ENCODE results near the gene OPCML. TPM values are rescaled to one million over a fixed set of nuclear protein-coding genes. Genes with fewer than 3 reads are reported as not detected.

OPCML gene
- total RNA-seq, 1 donor from 2014 or later: 0.12 TPM

DNA sequence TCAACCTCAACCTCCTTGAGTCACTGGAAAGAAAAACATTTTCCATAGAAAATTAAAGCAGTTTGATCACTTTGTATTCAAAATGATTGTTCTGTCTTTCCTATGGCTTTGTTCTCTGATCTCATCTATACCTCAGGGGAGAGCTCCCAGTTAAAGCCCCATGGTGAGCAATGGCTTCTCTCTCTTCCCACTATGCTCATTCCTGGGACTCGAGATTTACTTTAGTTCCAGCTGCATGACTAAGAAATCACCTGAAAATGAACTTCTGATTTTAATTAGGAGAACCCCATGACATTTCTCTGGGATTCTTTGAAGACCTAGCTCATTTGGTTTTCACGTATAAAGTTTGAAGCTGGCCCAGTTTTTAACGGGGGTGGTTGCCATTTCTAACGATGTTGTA is 921.5 kb downstream of the OPCML start:
- ATAC-seq: no peak
- no peaks in the 10 kb centered on the region for H3K27me3 ChIP-seq (ENCODE audit: low read depth)
- H3K4me3 ChIP-seq: no peak overlapping the region
- intact Hi-C loops (cut with DNase I): no loop called here
- TF ChIP-seq, protein P1, sequence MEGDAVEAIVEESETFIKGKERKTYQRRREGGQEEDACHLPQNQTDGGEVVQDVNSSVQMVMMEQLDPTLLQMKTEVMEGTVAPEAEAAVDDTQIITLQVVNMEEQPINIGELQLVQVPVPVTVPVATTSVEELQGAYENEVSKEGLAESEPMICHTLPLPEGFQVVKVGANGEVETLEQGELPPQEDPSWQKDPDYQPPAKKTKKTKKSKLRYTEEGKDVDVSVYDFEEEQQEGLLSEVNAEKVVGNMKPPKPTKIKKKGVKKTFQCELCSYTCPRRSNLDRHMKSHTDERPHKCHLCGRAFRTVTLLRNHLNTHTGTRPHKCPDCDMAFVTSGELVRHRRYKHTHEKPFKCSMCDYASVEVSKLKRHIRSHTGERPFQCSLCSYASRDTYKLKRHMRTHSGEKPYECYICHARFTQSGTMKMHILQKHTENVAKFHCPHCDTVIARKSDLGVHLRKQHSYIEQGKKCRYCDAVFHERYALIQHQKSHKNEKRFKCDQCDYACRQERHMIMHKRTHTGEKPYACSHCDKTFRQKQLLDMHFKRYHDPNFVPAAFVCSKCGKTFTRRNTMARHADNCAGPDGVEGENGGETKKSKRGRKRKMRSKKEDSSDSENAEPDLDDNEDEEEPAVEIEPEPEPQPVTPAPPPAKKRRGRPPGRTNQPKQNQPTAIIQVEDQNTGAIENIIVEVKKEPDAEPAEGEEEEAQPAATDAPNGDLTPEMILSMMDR (IDR thresholded peaks at IDR 0.05): no peak
- H3K36me3 ChIP-seq: no peaks in the 10 kb centered on the region
- no peaks in the 10 kb centered on the region for H3K4me1 ChIP-seq
- H3K27ac ChIP-seq: no peak overlapping the region
- no peaks in the 10 kb centered on the region for H3K9me3 ChIP-seq
- no peak for DNase-seq

DNA sequence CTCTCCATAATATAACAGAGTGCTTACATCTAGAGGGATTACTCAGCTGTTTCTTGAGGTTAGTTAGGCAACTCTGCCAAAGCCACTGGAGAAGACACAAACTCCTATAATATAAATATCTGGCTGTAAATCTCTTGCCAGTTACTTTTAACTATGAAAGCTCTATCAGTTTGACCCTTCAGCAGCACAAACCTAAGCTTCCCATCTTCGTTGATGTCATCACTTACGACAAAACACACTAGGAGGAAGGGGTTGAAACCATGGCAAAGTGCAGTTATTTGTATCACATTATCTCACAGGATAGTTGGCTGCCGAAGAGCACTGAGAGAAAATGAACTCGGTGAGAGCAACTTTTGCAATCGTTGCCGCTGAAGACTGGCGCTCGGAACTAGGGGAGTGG is 922.1 kb downstream of the OPCML start:
- H3K9me3 ChIP-seq: no peaks in the 10 kb centered on the region
- no peaks in the 10 kb centered on the region for H3K36me3 ChIP-seq
- no peaks in the 10 kb centered on the region for H3K4me1 ChIP-seq
- H3K27me3 ChIP-seq (ENCODE audit: low read depth): no peaks in the 10 kb centered on the region
- no peak for DNase-seq
- intact Hi-C loops (cut with DNase I): no loop called here
- H3K4me3 ChIP-seq: no peak overlapping the region
- no peak overlapping the region for H3K27ac ChIP-seq
- TF ChIP-seq, protein P1 (IDR thresholded peaks at IDR 0.05): no peak
- ATAC-seq: no peak

DNA sequence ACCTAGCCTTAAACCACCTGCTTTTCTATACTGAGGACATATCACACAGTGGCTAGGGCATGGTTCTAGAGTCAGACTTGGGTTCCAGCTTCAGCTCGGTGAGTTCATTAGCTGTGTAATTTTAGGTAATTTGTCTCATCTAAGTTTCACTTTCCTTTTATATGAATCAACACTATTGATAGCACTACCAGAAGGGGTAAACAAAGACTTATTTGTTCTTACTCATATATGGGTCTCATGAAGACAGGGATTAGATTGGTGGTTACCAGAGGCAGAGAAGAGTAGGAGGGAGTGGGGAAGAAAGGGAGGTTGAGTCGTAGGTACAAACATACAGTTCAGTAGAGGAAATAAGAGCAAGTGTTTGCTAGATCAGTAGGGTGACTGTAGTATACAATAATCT is 924.7 kb downstream of the OPCML start:
- ATAC-seq: no peak
- TF ChIP-seq, protein P1 (IDR thresholded peaks at IDR 0.05): no peak
- no peaks in the 10 kb centered on the region for H3K4me1 ChIP-seq
- no peaks in the 10 kb centered on the region for H3K27me3 ChIP-seq (ENCODE audit: low read depth)
- H3K9me3 ChIP-seq: no peaks in the 10 kb centered on the region
- no peak for DNase-seq
- no peaks in the 10 kb centered on the region for H3K36me3 ChIP-seq
- intact Hi-C loops (cut with DNase I): no loop called here
- no peak overlapping the region for H3K27ac ChIP-seq
- no peak overlapping the region for H3K4me3 ChIP-seq

DNA sequence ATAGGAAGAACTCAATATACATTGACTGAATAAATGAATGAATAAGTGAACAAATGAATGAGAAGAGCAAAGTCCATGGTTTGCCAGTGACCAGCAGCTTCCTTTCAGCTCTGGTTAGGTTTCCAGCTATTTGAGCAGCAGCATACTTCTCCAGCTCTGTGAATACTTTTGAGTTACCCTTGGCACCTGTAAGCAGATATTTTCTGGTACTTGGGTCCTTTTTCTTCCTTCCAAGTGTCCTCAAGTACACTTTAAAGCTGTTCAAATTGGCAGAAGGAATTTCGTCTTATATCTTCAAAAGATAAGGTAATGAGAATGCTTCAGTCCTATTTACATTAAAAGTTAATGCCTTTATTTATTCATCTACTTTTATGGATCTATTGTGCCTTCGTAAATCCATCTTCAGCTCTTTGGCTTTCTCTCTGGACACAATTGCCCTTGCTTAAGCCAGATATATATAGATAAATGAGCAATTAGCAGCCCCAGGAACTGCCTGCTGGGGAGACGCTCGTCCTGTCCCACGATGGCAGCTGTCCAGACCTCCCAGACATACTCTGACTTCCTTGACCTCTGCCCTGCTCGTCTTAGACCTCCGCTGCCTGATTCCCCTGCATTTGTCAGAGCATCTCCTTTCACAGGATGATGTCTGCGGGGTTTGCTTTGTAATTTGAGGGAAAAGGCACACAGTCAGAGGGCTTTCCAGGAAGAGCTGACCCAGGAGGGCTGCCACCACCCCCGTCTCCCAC is 926.3 kb downstream of the OPCML start:
- Histone ChIP-seq H3K36me3 (no peaks in the 10 kb centered on the region), H3K27ac (no peak overlapping the region), H3K9me3 (no peaks in the 10 kb centered on the region), H3K27me3 (ENCODE audit: low read depth) (no peaks in the 10 kb centered on the region), H3K4me3 (no peak overlapping the region), H3K4me1 (no peaks in the 10 kb centered on the region)
- ATAC-seq: peak; percentile 60 to 83
- no peak for DNase-seq
- TF ChIP-seq, protein P1 (IDR thresholded peaks at IDR 0.05): no peak
- intact Hi-C loops (cut with DNase I): no loop called here

DNA sequence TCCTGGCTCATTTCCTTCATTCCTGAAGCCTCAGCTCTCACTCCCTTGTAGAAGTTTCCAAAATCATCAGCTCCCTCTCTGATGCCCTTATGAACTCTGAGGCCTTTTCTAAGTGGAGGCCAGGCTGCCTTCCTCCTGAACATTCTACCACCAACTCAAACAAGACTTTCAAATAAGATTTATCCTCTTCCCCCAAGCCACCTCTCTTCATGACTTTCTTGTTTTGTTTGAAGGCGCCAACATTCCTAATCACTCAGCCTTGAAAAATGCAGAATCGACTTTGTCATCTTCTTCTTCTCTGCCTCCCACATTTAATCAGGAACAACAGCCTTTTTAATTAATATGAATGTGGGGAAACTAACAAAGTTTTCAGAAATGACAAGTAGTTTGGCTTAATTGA is 927.9 kb downstream of the OPCML start:
- no peaks in the 10 kb centered on the region for H3K4me1 ChIP-seq
- ATAC-seq (no peak), DNase-seq (no peak)
- no peak overlapping the region for H3K4me3 ChIP-seq
- H3K27me3 ChIP-seq (ENCODE audit: low read depth): no peaks in the 10 kb centered on the region
- H3K9me3 ChIP-seq: no peaks in the 10 kb centered on the region
- no peak overlapping the region for H3K27ac ChIP-seq
- TF ChIP-seq, protein P1 (IDR thresholded peaks at IDR 0.05): no peak
- no peaks in the 10 kb centered on the region for H3K36me3 ChIP-seq
- intact Hi-C loops (cut with DNase I): no loop called here

All from lower lobe of right lung (tissue), 2 donors.